Measurements from ENCODE around the gene FBL. TPM values are rescaled to one million over a fixed set of nuclear protein-coding genes. Genes with fewer than 3 reads are reported as not detected.

The FBL gene
- total RNA-seq, 1 donor from 2014 or later: 63.1 TPM

DNA sequence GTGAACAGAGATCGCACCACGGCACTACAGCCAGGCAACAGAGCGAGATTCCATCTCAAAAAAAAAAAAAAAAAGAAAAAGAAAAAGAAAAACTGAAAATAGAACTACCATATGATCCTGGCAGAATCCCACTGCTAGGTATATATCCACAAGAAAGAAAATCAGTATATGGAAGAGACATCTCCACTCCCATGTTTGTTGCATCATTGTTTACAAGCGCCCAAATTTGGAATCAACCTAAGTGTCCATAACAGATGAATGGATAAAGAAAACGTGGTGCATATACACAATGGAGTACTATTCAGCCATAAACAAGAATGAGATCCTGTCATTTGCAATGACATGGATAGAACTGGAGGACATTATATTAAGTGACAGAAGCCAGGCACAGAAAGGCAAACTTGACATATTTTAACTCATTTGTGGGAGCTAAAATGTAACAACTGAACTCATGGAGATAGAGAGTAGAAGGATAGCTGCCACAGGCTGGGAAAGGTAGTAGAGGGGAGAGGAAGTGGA is 38.3 kb downstream of the FBL start:
- peaks cover 10% of the 10 kb centered on the region for H3K27me3 ChIP-seq (ENCODE audit: low read depth)
- H3K4me1 ChIP-seq: no peaks in the 10 kb centered on the region
- H3K4me3 ChIP-seq: no peak overlapping the region
- no peak for DNase-seq
- peaks cover 5% of the 10 kb centered on the region for H3K9me3 ChIP-seq (replicated peaks)
- intact Hi-C loops (cut with micrococcal nuclease): no loop called here
- TF ChIP-seq, protein P1, sequence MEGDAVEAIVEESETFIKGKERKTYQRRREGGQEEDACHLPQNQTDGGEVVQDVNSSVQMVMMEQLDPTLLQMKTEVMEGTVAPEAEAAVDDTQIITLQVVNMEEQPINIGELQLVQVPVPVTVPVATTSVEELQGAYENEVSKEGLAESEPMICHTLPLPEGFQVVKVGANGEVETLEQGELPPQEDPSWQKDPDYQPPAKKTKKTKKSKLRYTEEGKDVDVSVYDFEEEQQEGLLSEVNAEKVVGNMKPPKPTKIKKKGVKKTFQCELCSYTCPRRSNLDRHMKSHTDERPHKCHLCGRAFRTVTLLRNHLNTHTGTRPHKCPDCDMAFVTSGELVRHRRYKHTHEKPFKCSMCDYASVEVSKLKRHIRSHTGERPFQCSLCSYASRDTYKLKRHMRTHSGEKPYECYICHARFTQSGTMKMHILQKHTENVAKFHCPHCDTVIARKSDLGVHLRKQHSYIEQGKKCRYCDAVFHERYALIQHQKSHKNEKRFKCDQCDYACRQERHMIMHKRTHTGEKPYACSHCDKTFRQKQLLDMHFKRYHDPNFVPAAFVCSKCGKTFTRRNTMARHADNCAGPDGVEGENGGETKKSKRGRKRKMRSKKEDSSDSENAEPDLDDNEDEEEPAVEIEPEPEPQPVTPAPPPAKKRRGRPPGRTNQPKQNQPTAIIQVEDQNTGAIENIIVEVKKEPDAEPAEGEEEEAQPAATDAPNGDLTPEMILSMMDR (IDR thresholded peaks at IDR 0.05; ENCODE audit: borderline replicate concordance): no peak
- H3K27ac ChIP-seq (replicated peaks): no peak overlapping the region
- H3K36me3 ChIP-seq: no peaks in the 10 kb centered on the region

DNA sequence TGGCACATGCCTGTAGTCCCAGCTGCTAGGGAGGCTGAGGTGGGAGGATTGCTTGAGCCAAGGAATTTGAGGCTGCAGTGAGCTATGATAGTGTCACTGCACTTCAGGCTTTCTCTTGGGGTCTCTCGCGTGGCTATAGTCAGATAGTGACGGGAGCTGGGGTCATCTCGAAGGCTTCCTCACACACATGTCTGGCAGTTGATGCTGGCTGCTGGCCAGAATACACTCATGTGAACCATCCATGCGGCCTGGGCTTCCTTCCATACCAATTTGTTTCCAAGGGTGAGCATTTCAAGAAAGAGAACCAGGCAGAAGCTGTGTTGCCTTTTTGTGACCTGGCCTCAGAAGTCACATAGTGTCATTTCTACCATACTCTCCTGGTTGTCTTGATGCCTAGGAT is 41.1 kb downstream of the FBL start:
- Histone ChIP-seq H3K36me3 (no peaks in the 10 kb centered on the region), H3K4me1 (no peaks in the 10 kb centered on the region), H3K4me3 (no peak overlapping the region), H3K9me3 (replicated peaks) (peaks cover 5% of the 10 kb centered on the region), H3K27me3 (ENCODE audit: low read depth) (peaks cover 15% of the 10 kb centered on the region), H3K27ac (replicated peaks) (no peak overlapping the region)
- DNase-seq: peak; percentile 35
- TF ChIP-seq, protein P1 (IDR thresholded peaks at IDR 0.05; ENCODE audit: borderline replicate concordance): no peak
- intact Hi-C loops (cut with micrococcal nuclease): no loop called here

DNA sequence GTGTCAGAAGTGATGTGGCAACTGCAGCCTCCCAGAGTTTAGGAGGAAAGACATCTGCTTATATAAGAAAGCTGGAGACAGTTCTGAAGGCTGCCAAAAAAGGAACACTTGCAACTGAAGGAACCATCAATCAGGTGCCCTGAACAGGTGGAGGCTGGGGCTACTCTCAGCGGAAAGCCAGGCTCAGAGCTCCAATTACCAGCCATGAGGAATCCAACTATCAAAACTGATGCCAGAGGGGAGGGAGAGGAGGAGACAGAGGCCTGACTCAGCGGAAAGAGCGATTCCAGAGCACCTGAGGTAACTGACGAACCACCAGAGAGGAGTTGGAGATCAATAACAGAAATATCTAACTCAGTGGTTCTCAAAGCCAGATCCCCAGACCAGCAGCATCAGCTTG is 43.2 kb downstream of the FBL start:
- H3K27me3 ChIP-seq (ENCODE audit: low read depth): peaks cover 15% of the 10 kb centered on the region
- no peak overlapping the region for H3K4me3 ChIP-seq
- intact Hi-C loops (cut with micrococcal nuclease): no loop called here
- H3K27ac ChIP-seq (replicated peaks): no peak overlapping the region
- no peaks in the 10 kb centered on the region for H3K36me3 ChIP-seq
- DNase-seq: no peak
- TF ChIP-seq, protein P1 (IDR thresholded peaks at IDR 0.05; ENCODE audit: borderline replicate concordance): no peak
- no peaks in the 10 kb centered on the region for H3K9me3 ChIP-seq (replicated peaks)
- H3K4me1 ChIP-seq: no peaks in the 10 kb centered on the region

DNA sequence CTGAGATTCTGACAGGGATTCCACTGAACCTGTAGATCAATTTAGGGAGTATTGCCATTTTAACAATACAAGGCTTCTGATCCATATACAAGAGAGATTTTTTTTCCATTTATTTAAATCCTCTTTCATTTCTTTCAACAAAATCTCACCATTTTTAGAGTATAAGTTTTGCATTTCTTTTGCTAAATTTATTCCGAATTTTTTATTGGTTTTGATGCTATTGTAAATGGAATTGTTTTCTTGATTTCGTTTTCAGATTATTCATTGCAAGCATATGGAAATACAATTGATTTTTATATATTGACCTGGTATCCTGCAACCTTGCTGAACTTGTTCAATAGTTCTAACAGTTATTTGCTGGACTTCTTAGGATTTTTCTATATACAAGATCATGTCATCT is 49.1 kb downstream of the FBL start:
- Histone ChIP-seq H3K27ac (replicated peaks) (no peak overlapping the region), H3K4me3 (no peak overlapping the region), H3K9me3 (replicated peaks) (no peaks in the 10 kb centered on the region), H3K27me3 (ENCODE audit: low read depth) (peaks cover 21% of the 10 kb centered on the region), H3K36me3 (no peaks in the 10 kb centered on the region), H3K4me1 (no peaks in the 10 kb centered on the region)
- TF ChIP-seq, protein P1 (IDR thresholded peaks at IDR 0.05; ENCODE audit: borderline replicate concordance): no peak
- DNase-seq: no peak
- intact Hi-C loops (cut with micrococcal nuclease): no loop called here

DNA sequence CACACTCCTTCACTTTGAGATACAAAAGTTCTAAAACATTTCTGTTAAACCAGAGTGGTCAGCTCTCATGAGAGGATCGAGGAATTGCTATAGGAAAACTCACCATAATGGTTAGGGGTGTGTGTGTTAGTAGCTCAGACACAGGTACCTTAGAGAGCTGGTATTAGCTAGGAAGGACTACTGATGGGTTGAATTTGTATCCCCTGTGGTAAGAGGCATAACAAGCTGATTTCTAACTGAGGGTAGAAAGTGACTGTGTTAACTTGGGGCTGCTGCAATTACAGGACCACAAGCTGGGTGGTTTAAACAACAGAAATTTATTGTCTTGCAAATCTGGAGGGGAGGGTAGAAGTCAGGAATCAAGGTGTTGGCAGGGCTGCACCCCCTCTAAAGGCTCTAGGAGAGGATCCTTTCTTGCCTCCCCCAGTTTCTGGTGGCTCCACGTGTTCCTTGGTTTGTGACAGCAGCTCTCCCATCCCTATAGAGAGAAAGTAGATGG is 50.1 kb downstream of the FBL start:
- TF ChIP-seq, protein P1 (IDR thresholded peaks at IDR 0.05; ENCODE audit: borderline replicate concordance): no peak
- no peaks in the 10 kb centered on the region for H3K36me3 ChIP-seq
- no peak for DNase-seq
- intact Hi-C loops (cut with micrococcal nuclease): no loop called here
- no peak overlapping the region for H3K4me3 ChIP-seq
- no peak overlapping the region for H3K27ac ChIP-seq (replicated peaks)
- H3K9me3 ChIP-seq (replicated peaks): no peaks in the 10 kb centered on the region
- H3K27me3 ChIP-seq (ENCODE audit: low read depth): peaks cover 21% of the 10 kb centered on the region
- H3K4me1 ChIP-seq: no peaks in the 10 kb centered on the region

Measured in left ventricle myocardium inferior (tissue), 1 donor.